Liver (tissue), 9 donors: Measurements from ENCODE around the gene SET. TPM values are rescaled to one million over a fixed set of nuclear protein-coding genes. Genes with fewer than 3 reads are reported as not detected.

Experiments
- DNase-seq: peaks from one replicate; pipeline ENCODE4 v3.0.0-alpha.2; 2017; ENCODE audit warnings: low spot score
- H3K27ac ChIP-seq, 2 donors: one replicate each; pipeline ENCODE4 v1.7.0; 2013; ENCODE audit warnings: inconsistent platforms in 2 of 2, low read length in 2 of 2, control low read depth in 1 of 2, low read depth in 1 of 2, mild to moderate bottlenecking in 1 of 2
- H3K27me3 ChIP-seq, 4 donors: one replicate each; pipeline versions ENCODE4 v1.6.1 to v1.7.0; 2013; ENCODE audit warnings: low read length in 3 of 4, inconsistent platforms in 1 of 4, mild to moderate bottlenecking in 1 of 4, moderate library complexity in 1 of 4; ENCODE audit not compliant: control insufficient read depth in 4 of 4, insufficient read depth in 4 of 4
- H3K36me3 ChIP-seq, 4 donors: one replicate each; pipeline versions ENCODE4 v1.6.1 to v1.7.0; 2013; ENCODE audit warnings: low read length in 3 of 4, mild to moderate bottlenecking in 3 of 4, low read depth in 1 of 4, moderate library complexity in 1 of 4; ENCODE audit not compliant: control insufficient read depth in 4 of 4, insufficient read depth in 3 of 4
- H3K4me1 ChIP-seq, 4 donors: one replicate each; pipeline versions ENCODE4 v1.6.1 to v1.7.0; 2013; ENCODE audit warnings: low read length in 3 of 4, mild to moderate bottlenecking in 3 of 4, moderate library complexity in 1 of 4; ENCODE audit not compliant: control insufficient read depth in 4 of 4, insufficient read depth in 4 of 4
- H3K4me3 ChIP-seq, 3 donors: one replicate each; pipeline versions ENCODE4 v1.6.1 to v1.7.0; 2013; ENCODE audit warnings: low read length in 3 of 3, control low read depth in 1 of 3, low read depth in 1 of 3, mild to moderate bottlenecking in 1 of 3
- H3K9ac ChIP-seq, 2 donors: one replicate each; pipeline ENCODE4 v1.7.0; 2013; ENCODE audit warnings: low read length in 2 of 2, mild to moderate bottlenecking in 2 of 2, moderate library complexity in 2 of 2, control low read depth in 1 of 2, low read depth in 1 of 2
- H3K9me3 ChIP-seq, 4 donors: one replicate each; pipeline versions ENCODE4 v1.6.1 to v1.7.0; 2013; ENCODE audit warnings: low read length in 3 of 4; ENCODE audit not compliant: control insufficient read depth in 4 of 4
- CTCF ChIP-seq: fragments of 150-350 bp; IDR thresholded peaks from 2 replicates; pipeline ENCODE4 v1.5.1; 2017; ENCODE audit warnings: improper control_type of control experiment, low read depth, low read length; ENCODE audit not compliant: missing input control
- EGR1 ChIP-seq, 2 donors: IDR thresholded peaks; 2 replicates each; pipeline ENCODE4 v1.6.1; 2016 to 2018; ENCODE audit warnings: antibody characterized with exemption in 2 of 2, low read depth in 2 of 2
- FOXA2 ChIP-seq: IDR thresholded peaks from 2 replicates; pipeline ENCODE4 v1.6.1; 2016; ENCODE audit warnings: antibody characterized with exemption
- GABPA ChIP-seq, 2 donors: IDR thresholded peaks in 1 of 2; conservative IDR thresholded peaks in 1 of 2; 2 replicates each; pipeline ENCODE4 v1.6.1; 2016; ENCODE audit warnings: antibody characterized with exemption in 2 of 2, mild to moderate bottlenecking in 1 of 2, moderate library complexity in 1 of 2
- HNF4A ChIP-seq, 2 donors: conservative IDR thresholded peaks; 2 replicates each; pipeline ENCODE4 v1.6.1; 2016; ENCODE audit warnings: antibody characterized with exemption in 2 of 2, mild to moderate bottlenecking in 2 of 2
- HNF4G ChIP-seq: IDR thresholded peaks from 2 replicates; pipeline ENCODE4 v1.6.1; 2016; ENCODE audit warnings: antibody characterized with exemption
- JUND ChIP-seq, 2 donors: IDR thresholded peaks; 2 replicates each; pipeline ENCODE4 v1.6.1; 2016; ENCODE audit warnings: antibody characterized with exemption in 2 of 2
- NR2F2 ChIP-seq: IDR thresholded peaks from 2 replicates; pipeline ENCODE4 v1.6.1; 2016; ENCODE audit warnings: antibody characterized with exemption
- RAD21 ChIP-seq, 2 donors: IDR thresholded peaks; 2 replicates each; pipeline ENCODE4 v1.6.1; 2016; ENCODE audit warnings: antibody characterized with exemption in 2 of 2, mild to moderate bottlenecking in 2 of 2
- REST ChIP-seq: IDR thresholded peaks from 2 replicates; pipeline ENCODE4 v1.6.1; 2016; ENCODE audit warnings: antibody characterized with exemption, mild to moderate bottlenecking
- RXRA ChIP-seq, 2 donors: IDR thresholded peaks; 2 replicates each; pipeline ENCODE4 v1.6.1; 2017 to 2018; ENCODE audit warnings: antibody characterized with exemption in 2 of 2, mild to moderate bottlenecking in 1 of 2
- SP1 ChIP-seq: IDR thresholded peaks from 2 replicates; pipeline ENCODE4 v1.6.1; 2018; ENCODE audit warnings: antibody characterized with exemption, mild to moderate bottlenecking
- TAF1 ChIP-seq: conservative IDR thresholded peaks from 2 replicates; pipeline ENCODE4 v1.6.1; 2016; ENCODE audit warnings: antibody characterized with exemption, mild to moderate bottlenecking
- YY1 ChIP-seq: IDR thresholded peaks from 2 replicates; pipeline ENCODE4 v1.6.1; 2016; ENCODE audit warnings: antibody characterized with exemption, mild to moderate bottlenecking
- WGBS: extraction: QIAGEN DNeasy Blood & Tissue Kit; methylation state at CpG from one replicate; pipeline ENCODE4 v1.1.7; 2013; 5-methylcytosine and 5-hydroxymethylcytosine counted together
- polyA plus RNA-seq, 2 donors: library from polyadenylated mRNA; stranded (reverse) in 1 of 2; unstranded in 1 of 2; fragments of 200-250 nt in 1 of 2; fragments of >200 nt in 1 of 2; fragmentation: Nextera tagmentation in 1 of 2; extraction: Ambion mirVana in 1 of 2; gene quantifications; one replicate each; pipeline versions ENCODE4 v1.2.1 to v1.2.3, GENCODE V29; 2013 to 2015
- total RNA-seq, 2 donors: library from RNA; depleted of rRNA; stranded (reverse); fragments of >200 nt; gene quantifications; one replicate each; pipeline ENCODE4 v1.2.3, GENCODE V29; 2014
- TF ChIP-seq, protein P1 (sequence below): IDR thresholded peaks from 2 replicates; pipeline ENCODE4 v1.6.1; 2016; ENCODE audit warnings: antibody characterized with exemption
- TF ChIP-seq, protein P2 (sequence below): IDR thresholded peaks from 2 replicates; pipeline ENCODE4 v1.6.1; 2016; ENCODE audit warnings: antibody characterized with exemption
- donor health status: healthy.
- donor health status: healthy.
- donor health status: healthy.
- donor health status: healthy.
- donor health status: healthy.

Gene SET
- total and polyA plus RNA-seq, 4 donors, result 58.2 to 95.6 (median 69.3) TPM

DNA sequence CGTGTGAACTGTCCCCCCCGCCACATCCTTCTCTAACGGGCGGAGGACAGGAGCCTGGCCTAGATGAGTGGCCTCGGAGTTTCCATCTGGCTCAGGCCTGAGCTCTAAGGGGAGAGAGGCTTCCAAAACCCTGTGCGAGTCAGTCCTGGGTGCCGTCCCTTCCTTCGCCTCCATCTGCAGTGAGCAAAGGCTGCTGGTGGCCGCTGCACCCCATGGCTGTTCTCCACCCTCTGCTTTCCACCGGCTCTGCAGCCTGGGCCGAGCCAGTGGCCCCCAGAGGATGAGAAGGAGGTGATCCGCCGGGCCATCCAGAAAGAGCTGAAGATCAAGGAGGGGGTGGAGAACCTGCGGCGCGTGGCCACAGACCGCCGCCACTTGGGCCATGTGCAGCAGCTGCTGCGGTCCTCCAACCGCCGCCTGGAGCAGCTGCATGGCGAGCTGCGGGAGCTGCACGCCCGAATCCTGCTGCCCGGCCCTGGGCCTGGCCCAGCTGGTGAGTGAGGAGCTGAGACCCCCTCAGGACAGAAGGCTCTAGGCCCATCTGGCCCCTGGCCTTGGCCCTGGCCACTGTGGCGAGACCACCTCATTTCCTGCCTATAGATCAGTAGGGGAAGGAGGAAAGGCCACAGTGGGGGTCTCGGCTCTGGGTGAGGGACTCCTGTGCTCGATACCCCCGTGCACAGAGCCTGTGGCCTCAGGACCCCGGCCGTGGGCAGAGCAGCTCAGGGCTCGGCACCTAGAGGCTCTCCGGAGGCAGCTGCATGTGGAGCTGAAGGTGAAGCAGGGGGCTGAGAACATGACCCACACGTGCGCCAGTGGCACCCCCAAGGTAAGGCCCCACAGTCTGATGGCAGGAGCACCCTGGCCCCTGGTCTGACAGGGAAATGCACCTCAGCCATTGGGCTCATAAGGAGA, 16.3 kb downstream of the SET start:
- DNase-seq, result no peak
- TF ChIP-seq NR2F2 (no peak), RAD21 (IDR thresholded peaks at IDR 0.05) (no peak), EGR1 (IDR thresholded peaks at IDR 0.05; ENCODE audit: low read depth in 2 of 2) (no peak), RXRA (IDR thresholded peaks at IDR 0.05) (no peak)
- Histone ChIP-seq H3K9ac (no peak overlapping the region), H3K27me3 (no peaks in the 10 kb centered on the region), H3K36me3 (no peaks in the 10 kb centered on the region), H3K27ac (no peak overlapping the region), H3K4me3 (no peak overlapping the region), H3K9me3 (no peaks in the 10 kb centered on the region), H3K4me1 (peaks cover 0 to 8% (median 0%) of the 10 kb centered on the region in 4 donors)
- WGBS, result 94% methylated on average over 36 of the region's 36 CpGs

- Histone ChIP-seq H3K4me3 (no peak overlapping the region), H3K9ac (no peak overlapping the region), H3K9me3 (no peaks in the 10 kb centered on the region), H3K27me3 (no peaks in the 10 kb centered on the region), H3K36me3 (no peaks in the 10 kb centered on the region), H3K27ac (no peak overlapping the region), H3K4me1 (peaks cover 0 to 8% (median 0%) of the 10 kb centered on the region in 4 donors)
- DNase-seq, result no peak
- TF ChIP-seq EGR1 (IDR thresholded peaks at IDR 0.05; ENCODE audit: low read depth in 2 of 2), result no peak
- TF ChIP-seq, protein P1, sequence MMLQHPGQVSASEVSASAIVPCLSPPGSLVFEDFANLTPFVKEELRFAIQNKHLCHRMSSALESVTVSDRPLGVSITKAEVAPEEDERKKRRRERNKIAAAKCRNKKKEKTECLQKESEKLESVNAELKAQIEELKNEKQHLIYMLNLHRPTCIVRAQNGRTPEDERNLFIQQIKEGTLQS, result no peak
- no peak for TF ChIP-seq RXRA (IDR thresholded peaks at IDR 0.05)
- TF ChIP-seq, protein P2, sequence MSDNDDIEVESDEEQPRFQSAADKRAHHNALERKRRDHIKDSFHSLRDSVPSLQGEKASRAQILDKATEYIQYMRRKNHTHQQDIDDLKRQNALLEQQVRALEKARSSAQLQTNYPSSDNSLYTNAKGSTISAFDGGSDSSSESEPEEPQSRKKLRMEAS, result no peak
- no peak for TF ChIP-seq FOXA2
- TF ChIP-seq RAD21 (IDR thresholded peaks at IDR 0.05), result no peak
- TF ChIP-seq HNF4G, result no peak
- TF ChIP-seq HNF4A (conservative IDR thresholded peaks at IDR 0.05), result no peak
- no peak for TF ChIP-seq GABPA (IDR thresholded peaks at IDR 0.05 in 1 of 2, conservative IDR thresholded peaks at IDR 0.05 in 1 of 2)
- WGBS, result 98% methylated on average over 1 of the region's 1 CpG
These were observed 17.0 kb downstream of the SET start for GRCh38 chr9:128706045-128706444.

- no peak for DNase-seq
- WGBS, result 91% methylated on average over 23 of the region's 23 CpGs
These were observed 17.8 kb downstream of the SET start for GRCh38 chr9:128706671-128707381.

More at GRCh38 chr9:128706671-128707381, 17.8 kb downstream of the SET start:
- Histone ChIP-seq H3K36me3 (no peaks in the 10 kb centered on the region), H3K9ac (no peak overlapping the region), H3K9me3 (no peaks in the 10 kb centered on the region), H3K4me1 (peaks cover 0 to 8% (median 0%) of the 10 kb centered on the region in 4 donors), H3K27me3 (no peaks in the 10 kb centered on the region), H3K27ac (no peak overlapping the region), H3K4me3 (no peak overlapping the region)
- TF ChIP-seq FOXA2 (no peak), YY1 (no peak), RXRA (IDR thresholded peaks at IDR 0.05) (no peak), REST (no peak), HNF4G (no peak), NR2F2 (no peak), JUND (IDR thresholded peaks at IDR 0.05) (no peak), EGR1 (IDR thresholded peaks at IDR 0.05; ENCODE audit: low read depth in 2 of 2) (no peak), RAD21 (IDR thresholded peaks at IDR 0.05) (no peak), TAF1 (no peak), SP1 (no peak), CTCF (no peak), HNF4A (conservative IDR thresholded peaks at IDR 0.05) (no peak)
- TF ChIP-seq, protein P2, result no peak
- TF ChIP-seq, protein P1, result no peak
